NCI-H2171 treated with DMSO at 0.1 percent for 48 hours (cell line): ENCODE data around the gene CDX2.

Experiments used
- DNase-seq: peaks from one replicate; lab custom pipeline; 2025; lab: John Stamatoyannopoulos, UW

CDX2 gene

GRCh38 chr13:27928805-27929753, 40.0 kb downstream of the CDX2 start:
- no peak for DNase-seq

GRCh38 chr13:27928353-27928804, 40.7 kb downstream of the CDX2 start:
- no peak for DNase-seq

- no peak for DNase-seq
These were observed 41.4 kb downstream of the CDX2 start for GRCh38 chr13:27927444-27928352.

GRCh38 chr13:27926644-27927434, 42.3 kb downstream of the CDX2 start:
- DNase-seq = no peak

- no peak for DNase-seq
These were observed 43.7 kb downstream of the CDX2 start for GRCh38 chr13:27925220-27925991.

GRCh38 chr13:27924529-27925141, 44.5 kb downstream of the CDX2 start:
- no peak for DNase-seq

GRCh38 chr13:27923794-27924528, 45.2 kb downstream of the CDX2 start:
- DNase-seq = no peak

- DNase-seq = no peak
These were observed 46.1 kb downstream of the CDX2 start for GRCh38 chr13:27922883-27923612.

GRCh38 chr13:27921961-27922882, 46.9 kb downstream of the CDX2 start:
- no peak for DNase-seq

GRCh38 chr13:27921421-27921960, 47.6 kb downstream of the CDX2 start:
- no peak for DNase-seq

GRCh38 chr13:27920677-27921420, 48.3 kb downstream of the CDX2 start:
- DNase-seq = no peak

- no peak for DNase-seq
These were observed 49.0 kb downstream of the CDX2 start, which contains the start of gene PDX1 for GRCh38 chr13:27919934-27920676. PDX1 (plus strand) TSS chr13:27920000; CDS start chr13:27920139, 139 bp downstream.

GRCh38 chr13:27919659-27919933, 49.5 kb downstream of the CDX2 start:
- DNase-seq = peak; percentile 11

- no peak for DNase-seq
These were observed 50.0 kb downstream of the CDX2 start for GRCh38 chr13:27918918-27919658.

GRCh38 chr13:27918041-27918917, 50.8 kb downstream of the CDX2 start:
- no peak for DNase-seq
